ENCODE results near the gene SEC61A1. TPM values are rescaled to one million over a fixed set of nuclear protein-coding genes. Genes with fewer than 3 reads are reported as not detected.

The SEC61A1 gene
- total RNA-seq, 1 experiment from 2014 or later, result 253 TPM

- DNase-seq (ENCODE audit: low read depth, low spot score), result no peak
- in situ Hi-C loops (cut with HindIII; ENCODE audit: low pct_unique_long_range_greater_than_20kb, low sequenced_read_pairs), result no loop called here
Measured at GRCh38 chr3:128089135-128089534, 36.9 kb downstream of the SEC61A1 start.

- DNase-seq (ENCODE audit: low read depth, low spot score), result no peak
- in situ Hi-C loops (cut with HindIII; ENCODE audit: low pct_unique_long_range_greater_than_20kb, low sequenced_read_pairs), result no loop called here
Measured at GRCh38 chr3:128091586-128091985, 39.3 kb downstream of the SEC61A1 start.

GRCh38 chr3:128094295-128095151 is 42.3 kb downstream of the SEC61A1 start:
- no peak for DNase-seq (ENCODE audit: low read depth, low spot score)
- in situ Hi-C loops (cut with HindIII; ENCODE audit: low pct_unique_long_range_greater_than_20kb, low sequenced_read_pairs), result no loop called here

- in situ Hi-C loops (cut with HindIII; ENCODE audit: low pct_unique_long_range_greater_than_20kb, low sequenced_read_pairs), result no loop called here
Measured at GRCh38 chr3:128095222-128095703, 43.0 kb downstream of the SEC61A1 start.

GRCh38 chr3:128098234-128098633 is 46.0 kb downstream of the SEC61A1 start:
- DNase-seq (ENCODE audit: low read depth, low spot score), result no peak
- in situ Hi-C loops (cut with HindIII; ENCODE audit: low pct_unique_long_range_greater_than_20kb, low sequenced_read_pairs), result no loop called here

More at GRCh38 chr3:128095222-128095703, 43.0 kb downstream of the SEC61A1 start:
- peak; percentile 86 for DNase-seq (ENCODE audit: low read depth, low spot score)

GRCh38 chr3:128100161-128100560 is 47.9 kb downstream of the SEC61A1 start:
- in situ Hi-C loops (cut with HindIII; ENCODE audit: low pct_unique_long_range_greater_than_20kb, low sequenced_read_pairs), result no loop called here
- DNase-seq (ENCODE audit: low read depth, low spot score), result no peak

GRCh38 chr3:128100638-128101037 is 48.4 kb downstream of the SEC61A1 start:
- in situ Hi-C loops (cut with HindIII; ENCODE audit: low pct_unique_long_range_greater_than_20kb, low sequenced_read_pairs), result no loop called here
- no peak for DNase-seq (ENCODE audit: low read depth, low spot score)

- in situ Hi-C loops (cut with HindIII; ENCODE audit: low pct_unique_long_range_greater_than_20kb, low sequenced_read_pairs), result no loop called here
- DNase-seq (ENCODE audit: low read depth, low spot score), result no peak
Measured at GRCh38 chr3:128103136-128103676, 51.0 kb downstream of the SEC61A1 start.

- no peak for DNase-seq (ENCODE audit: low read depth, low spot score)
- in situ Hi-C loops (cut with HindIII; ENCODE audit: low pct_unique_long_range_greater_than_20kb, low sequenced_read_pairs), result no loop called here
Measured at GRCh38 chr3:128107834-128108233, 55.6 kb downstream of the SEC61A1 start.

GRCh38 chr3:128111147-128111546 is 58.9 kb downstream of the SEC61A1 start:
- no peak for DNase-seq (ENCODE audit: low read depth, low spot score)
- in situ Hi-C loops (cut with HindIII; ENCODE audit: low pct_unique_long_range_greater_than_20kb, low sequenced_read_pairs), result no loop called here

- no peak for DNase-seq (ENCODE audit: low read depth, low spot score)
- in situ Hi-C loops (cut with HindIII; ENCODE audit: low pct_unique_long_range_greater_than_20kb, low sequenced_read_pairs), result no loop called here
Measured at GRCh38 chr3:128112357-128112968, 60.2 kb downstream of the SEC61A1 start.

- in situ Hi-C loops (cut with HindIII; ENCODE audit: low pct_unique_long_range_greater_than_20kb, low sequenced_read_pairs), result no loop called here
- no peak for DNase-seq (ENCODE audit: low read depth, low spot score)
Measured at GRCh38 chr3:128113817-128114794, 61.9 kb downstream of the SEC61A1 start.

Small RNA genes lying within 50 kb of the gene (small RNA-seq; reads per million reads assigned to genes)
- 0.15 to 0.91 reads per million in 2 experiments for gene RNU2-37P

Other genes with a start within 250 kb of the SEC61A1 start
- 3.2 TPM in 2 replicates for gene MGLL, start 229.9 kb upstream of the SEC61A1 start, total RNA-seq (2014; rRNA removed; shearing (Covaris generic))
- gene KBTBD12, start 137.2 kb upstream of the SEC61A1 start, total RNA-seq (2014; rRNA removed; shearing (Covaris generic)), result not detected in 2 replicates
- 151 and 161 TPM in 2 replicates for gene RUVBL1, start 71.4 kb downstream of the SEC61A1 start, total RNA-seq (2014; rRNA removed; shearing (Covaris generic))
- 2.4 and 3.8 TPM in 2 replicates for gene EEFSEC, start 101.0 kb downstream of the SEC61A1 start, total RNA-seq (2014; rRNA removed; shearing (Covaris generic))

All from SK-MEL-5 (cell line).